Activated CD4-positive, alpha-beta T cell treated with anti-CD3 and anti-CD28 coated beads, Interleukin-2, amount 50 U/mL, for 1 hour (primary cell): ENCODE data around the gene HDAC4.

Experiments used
- DNase-seq: peaks from one replicate; pipeline ENCODE4 v3.0.0-alpha.2; 2020

Gene HDAC4

DNA sequence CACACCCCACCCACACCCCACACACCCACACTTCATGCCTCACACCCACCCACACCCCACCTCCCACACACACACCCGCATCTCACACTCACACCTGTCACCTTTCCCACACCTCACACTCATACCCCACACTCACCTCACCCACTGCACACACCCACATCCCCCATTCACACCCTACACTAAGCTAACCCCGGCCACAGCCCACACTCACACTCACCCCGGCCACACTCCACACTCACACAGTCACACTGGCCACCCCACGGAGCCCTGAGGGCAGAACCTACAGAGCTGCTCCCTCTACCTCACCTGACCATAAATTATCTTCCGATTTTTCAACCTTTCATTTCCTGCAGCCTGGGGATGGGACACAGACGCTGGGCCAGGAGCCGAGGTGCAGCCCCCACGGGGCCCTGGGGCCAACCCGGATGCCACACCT is 241.3 kb downstream of the HDAC4 start:
- DNase-seq: no peak

DNA sequence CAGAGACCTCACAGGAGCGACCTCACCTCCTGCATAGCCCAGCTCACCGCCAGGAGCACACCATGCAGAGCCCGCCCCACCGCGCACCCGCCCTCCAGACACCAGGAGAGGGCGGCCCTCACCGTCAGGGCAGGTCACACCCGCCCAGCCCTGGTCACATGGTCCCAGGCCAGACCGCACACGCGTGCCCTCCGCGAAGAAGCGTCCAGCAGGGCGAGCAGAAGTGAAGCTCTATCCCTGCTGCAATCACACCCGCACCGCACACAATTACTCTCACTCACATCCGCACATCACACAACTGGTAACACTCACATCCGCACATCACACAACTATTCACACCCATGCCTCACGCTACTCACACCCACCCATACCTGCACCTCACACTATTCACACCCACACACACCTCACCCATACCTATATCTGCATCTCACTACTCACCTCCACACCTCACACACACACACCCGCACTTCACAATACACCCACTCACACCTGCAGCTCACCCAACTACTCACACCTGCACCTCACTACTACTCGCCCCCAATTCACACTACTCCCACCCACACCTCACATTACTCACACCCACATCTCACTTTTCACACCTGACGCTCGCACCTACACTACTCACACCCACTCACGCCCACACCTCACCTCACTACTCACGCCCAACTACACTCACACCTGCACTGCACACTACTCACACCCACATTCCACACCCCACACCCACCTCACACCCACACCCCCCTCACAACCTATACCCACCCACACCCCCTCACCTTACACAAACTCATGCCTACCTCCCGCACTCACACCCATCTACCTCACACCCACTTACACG is 242.0 kb downstream of the HDAC4 start:
- DNase-seq: no peak

DNA sequence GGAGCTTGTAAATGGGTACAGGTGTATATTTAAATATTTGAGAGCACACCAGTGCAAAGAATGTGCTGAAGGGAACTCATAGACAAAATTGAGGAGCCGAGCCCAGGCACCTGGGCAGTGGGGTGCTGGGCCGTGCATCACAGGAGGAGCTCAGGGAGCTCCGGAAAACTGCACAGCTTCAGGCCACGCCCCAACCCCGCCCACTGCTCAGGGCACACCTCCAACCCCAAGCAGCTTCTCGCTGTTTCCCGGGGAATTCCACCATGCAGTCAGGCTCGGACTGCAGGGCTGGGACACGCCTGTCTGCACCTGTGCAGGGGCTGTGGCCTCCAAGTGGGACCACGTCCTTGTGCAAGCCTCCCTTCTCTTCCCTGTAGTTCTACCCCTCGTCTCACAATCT is 243.0 kb downstream of the HDAC4 start:
- no peak for DNase-seq

DNA sequence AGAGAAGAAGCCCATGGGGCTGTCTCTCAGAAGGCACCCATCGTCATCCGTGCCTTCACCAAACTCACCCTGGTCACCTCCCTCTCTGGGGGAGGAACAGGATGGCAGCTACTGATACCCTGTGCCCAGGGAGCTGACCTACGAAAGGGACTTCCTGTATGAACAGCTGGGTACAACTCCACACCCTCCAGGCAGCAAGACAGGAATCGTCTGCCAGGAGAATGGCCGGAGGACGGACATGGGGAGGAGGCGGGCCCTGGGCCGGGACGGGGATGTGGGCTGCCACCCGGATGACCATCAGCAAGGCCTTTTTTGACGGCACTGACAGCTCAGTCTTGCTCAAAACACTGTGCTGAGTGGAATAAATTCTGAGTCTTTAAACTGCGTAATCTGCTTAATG is 243.6 kb downstream of the HDAC4 start:
- no peak for DNase-seq

GRCh38 chr2:239156516-239157265 is 244.1 kb downstream of the HDAC4 start:
- DNase-seq: no peak

DNA sequence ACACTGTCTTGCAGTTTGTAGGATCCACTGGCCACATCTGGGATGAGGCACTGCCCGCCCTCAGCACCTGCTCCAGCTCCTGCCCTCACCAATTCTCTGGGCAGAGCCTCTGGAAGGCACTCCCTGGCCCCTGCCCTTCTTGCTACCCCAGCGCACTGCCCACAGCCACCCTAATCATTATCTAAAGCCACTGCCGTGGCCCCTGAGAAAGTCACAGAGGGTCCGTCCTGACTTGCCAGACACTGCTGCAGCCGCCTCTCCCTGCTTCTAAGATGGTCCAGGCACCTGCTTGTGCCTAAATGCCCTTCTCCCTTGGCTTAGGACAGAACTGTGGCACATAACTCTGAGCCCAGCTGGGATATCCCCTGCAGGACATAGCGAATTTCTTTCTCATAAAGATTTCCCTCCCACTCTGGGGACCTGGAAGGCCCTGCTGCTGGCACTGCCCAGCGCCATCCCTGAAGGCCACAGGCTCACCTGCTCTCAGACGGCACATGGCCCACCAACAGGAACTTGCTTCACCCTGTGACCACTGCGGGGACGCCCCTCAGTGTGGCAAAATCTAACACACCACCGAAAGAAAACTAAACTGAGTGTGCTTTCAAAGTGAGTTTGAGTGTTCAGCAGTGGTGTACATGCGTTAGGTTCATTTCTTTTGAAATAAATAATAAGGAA is 244.9 kb downstream of the HDAC4 start:
- DNase-seq: no peak

DNA sequence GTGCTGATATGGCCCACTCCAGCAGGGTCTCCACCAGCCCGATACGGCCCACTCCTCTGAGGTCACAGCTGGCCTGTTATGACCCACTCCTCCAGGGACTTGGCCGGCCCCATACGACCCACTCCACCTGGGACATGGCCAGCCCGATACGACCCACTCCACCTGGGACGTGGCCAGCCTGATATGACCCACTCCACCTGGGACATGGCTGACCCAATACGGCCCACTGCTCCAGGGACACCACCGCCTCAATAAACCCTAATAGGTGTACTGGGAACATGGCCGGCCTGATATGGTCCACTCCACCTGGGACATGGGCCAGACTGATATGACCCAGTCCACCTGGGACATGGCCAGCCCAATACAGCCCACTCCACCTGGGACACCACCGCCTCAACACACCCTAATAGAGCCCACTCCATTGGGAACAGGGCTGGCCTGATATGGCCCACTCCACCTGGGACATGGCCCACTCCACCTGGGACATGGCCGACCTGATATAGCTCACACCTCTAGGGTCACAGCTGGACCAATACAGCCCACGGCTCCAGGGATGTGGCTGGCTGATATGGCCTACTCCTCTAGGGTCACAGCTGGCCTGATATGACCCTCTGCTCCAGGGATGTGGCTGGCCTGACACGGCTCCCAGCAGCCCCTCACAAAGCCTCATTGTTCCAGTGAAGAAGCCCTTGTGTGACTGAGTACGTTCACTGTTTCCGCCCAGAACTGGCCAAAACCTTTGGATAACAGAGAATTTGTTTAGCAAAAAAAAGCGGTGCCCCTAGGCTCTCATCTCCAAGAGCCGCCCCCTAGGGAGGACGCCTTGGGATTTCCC is 245.6 kb downstream of the HDAC4 start:
- DNase-seq: no peak

GRCh38 chr2:239153806-239154591 is 246.8 kb downstream of the HDAC4 start:
- no peak for DNase-seq

DNA sequence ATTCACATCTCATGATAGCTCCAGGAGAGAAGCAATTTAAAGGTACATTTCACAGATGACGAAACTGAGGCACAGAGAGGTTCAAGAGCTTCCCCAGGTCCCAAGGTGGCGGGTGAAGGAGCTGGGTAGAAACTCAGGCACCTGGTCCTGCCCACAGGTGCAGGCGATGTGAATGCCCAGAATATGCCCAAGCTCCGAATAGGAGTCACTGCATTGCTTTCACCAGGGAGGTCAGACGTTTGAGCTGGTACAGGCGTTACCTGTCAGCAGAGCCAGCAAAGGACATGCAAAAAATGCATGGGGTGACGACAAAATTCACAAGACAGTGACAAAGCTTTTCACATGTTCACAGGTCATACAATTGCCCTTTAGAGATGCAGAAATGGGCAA is 247.9 kb downstream of the HDAC4 start:
- no peak for DNase-seq

DNA sequence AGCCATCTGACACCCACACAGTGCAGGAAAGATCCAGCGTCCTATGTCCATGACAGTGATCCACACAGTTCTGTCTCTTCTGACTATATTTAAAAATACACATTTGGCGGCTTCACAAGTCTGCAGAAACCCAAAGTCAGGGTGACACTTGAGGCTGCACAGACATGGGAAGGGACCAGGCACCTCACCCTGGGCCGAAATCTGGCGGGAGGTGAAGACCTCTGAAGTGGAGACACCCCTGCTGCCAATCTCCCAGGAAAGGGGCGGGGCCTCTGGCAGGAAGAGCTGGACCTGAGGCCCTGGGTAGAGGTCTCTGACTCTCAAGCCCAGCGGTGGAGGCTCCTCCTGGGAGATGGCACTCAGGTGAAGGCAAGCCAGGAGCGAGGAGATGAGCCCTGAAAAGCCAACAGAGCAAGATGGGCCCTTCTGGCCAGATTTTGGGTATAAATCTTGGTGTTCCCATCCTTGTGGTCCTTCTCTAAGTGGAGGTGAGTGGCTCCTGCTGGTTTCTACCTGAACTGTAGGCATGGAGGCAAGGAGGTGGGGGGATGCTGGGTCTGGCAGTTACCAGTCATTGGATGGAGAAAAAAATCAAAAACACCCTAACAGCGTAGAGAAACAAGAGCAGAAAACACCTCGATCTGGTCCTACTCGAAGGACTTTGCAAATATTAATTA is 248.4 kb downstream of the HDAC4 start:
- no peak for DNase-seq

DNA sequence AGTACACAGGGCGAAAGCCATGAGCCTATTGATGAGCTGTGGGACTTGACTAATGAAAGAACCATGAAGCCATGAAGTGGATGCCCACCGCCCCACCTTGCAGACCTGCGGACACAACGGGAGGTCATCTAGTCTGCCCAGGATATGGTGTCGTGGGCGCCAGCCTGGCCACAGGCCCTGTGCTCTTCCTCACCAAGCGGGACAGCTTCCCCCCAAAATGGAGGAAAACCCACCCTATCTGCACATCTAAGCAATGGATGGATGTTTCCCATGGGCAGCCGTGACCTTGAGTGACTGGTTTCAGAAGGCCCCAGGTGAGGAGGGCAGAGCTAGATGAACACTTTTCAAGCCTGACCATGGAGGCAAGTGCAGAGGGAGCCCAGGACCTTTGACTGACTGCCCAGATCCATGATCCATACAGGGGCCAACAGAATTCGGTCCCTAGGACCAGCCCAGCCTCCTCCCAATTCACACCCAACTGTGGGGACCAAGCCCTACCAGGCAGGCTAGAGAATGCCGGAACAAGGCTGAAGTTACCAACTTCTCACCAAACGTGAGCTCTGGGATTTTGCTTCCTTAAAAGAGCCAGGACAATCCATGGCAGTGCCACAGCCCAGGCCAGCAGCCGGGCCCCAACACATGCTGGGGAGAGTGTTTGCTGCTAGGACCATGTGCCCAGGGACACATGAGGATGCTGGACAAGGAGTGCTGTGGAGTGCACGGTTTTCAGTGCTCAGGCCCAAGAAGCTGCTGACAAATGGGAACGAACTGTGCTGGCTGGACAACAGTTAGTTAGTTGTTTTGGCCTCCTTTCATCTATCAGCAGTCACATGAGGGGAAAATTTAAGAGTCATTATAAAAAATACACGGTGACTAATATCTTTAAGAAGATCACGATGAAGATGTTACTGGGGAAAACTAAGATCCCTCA is 249.4 kb downstream of the HDAC4 start:
- DNase-seq: no peak

GRCh38 chr2:239150125-239151011 is 250.5 kb downstream of the HDAC4 start:
- DNase-seq: no peak

- no peak for DNase-seq
Observed at GRCh38 chr2:239149501-239149900, 251.3 kb downstream of the HDAC4 start.

GRCh38 chr2:239148495-239149200 is 252.2 kb downstream of the HDAC4 start:
- DNase-seq: no peak

DNA sequence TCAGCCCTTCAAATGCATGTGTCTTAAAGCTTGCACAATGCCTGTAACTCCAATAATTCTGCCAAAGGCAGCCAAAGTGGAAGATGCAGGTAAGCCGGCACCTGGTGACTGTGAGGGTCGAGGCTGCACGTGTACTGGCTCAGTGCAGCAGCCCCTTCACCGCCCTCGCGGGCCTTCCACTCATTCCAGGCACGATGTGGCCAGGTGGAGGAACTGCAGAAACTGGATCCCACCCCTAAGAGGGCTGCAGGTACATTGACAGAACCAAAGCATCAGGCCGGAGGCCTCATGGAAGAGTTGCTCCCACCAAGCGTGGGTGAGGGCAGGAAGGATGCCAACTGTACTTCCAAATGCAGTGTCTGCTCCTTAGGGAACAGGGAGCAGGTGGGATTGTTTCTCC is 253.4 kb downstream of the HDAC4 start:
- no peak for DNase-seq

- no peak for DNase-seq
Observed at GRCh38 chr2:239146741-239147181, 254.1 kb downstream of the HDAC4 start.

GRCh38 chr2:239146011-239146641 is 254.7 kb downstream of the HDAC4 start:
- DNase-seq: no peak

DNA sequence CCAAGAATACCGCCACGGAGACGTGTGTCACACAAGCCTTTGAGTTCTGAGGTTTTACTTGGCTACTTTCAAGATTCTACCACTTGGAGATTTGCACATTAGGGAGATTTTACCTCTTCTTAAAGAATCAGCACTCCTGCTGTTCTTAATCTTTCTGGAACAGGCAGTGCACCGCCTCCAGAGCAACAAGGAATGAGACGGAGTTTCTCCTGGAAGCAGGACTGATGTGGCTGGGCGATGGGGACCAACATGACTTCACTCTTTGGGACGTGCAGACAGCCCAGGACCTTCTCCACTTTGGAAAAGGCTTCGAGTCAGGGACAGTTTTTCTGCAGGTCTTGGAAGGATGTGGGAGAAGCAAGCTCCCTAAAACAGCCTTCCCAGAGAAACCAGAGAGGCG is 255.2 kb downstream of the HDAC4 start:
- DNase-seq: no peak
